HEK293 (cell line): ENCODE results near the gene FHL5.

ENCODE experiments used
- ZNF311 ChIP-seq: fragments of 450-650 bp; formaldehyde crosslinking; IDR thresholded peaks from 2 replicates; pipeline ENCODE4 v1.5.1; 2017; ENCODE audit warnings: missing biosample characterization, missing genetic modification characterization, borderline replicate concordance
- TF ChIP-seq, protein P1 (sequence below): fragments of 450-650 bp; formaldehyde crosslinking; IDR thresholded peaks from 2 replicates; pipeline ENCODE4 v1.5.1; 2016; ENCODE audit warnings: missing biosample characterization, missing genetic modification characterization
- TF ChIP-seq, protein P2 (sequence below): fragments of 450-650 bp; formaldehyde crosslinking; IDR thresholded peaks from 2 replicates; pipeline ENCODE4 v1.5.1; 2016; ENCODE audit warnings: missing biosample characterization, missing genetic modification characterization

DNA sequence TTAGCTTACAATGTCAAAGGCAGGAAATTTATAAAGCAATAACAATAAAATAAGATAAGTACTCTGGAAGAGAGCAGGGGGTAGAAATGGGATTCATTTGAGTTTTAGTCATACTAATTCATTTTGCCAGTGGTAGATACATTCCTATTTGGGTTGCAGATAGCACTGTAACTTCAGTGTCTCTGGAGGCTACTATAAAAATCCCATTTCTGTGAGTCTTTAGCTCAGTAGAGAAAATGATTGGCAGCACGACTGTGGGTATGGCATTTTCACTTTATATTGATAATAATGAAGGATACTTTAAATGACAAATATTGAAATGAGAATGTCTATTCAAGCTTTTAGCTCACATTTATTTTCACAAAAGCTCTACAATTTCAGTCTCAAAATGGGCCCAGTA, 93.6 kb downstream of the FHL5 start:
- TF ChIP-seq, protein P1, sequence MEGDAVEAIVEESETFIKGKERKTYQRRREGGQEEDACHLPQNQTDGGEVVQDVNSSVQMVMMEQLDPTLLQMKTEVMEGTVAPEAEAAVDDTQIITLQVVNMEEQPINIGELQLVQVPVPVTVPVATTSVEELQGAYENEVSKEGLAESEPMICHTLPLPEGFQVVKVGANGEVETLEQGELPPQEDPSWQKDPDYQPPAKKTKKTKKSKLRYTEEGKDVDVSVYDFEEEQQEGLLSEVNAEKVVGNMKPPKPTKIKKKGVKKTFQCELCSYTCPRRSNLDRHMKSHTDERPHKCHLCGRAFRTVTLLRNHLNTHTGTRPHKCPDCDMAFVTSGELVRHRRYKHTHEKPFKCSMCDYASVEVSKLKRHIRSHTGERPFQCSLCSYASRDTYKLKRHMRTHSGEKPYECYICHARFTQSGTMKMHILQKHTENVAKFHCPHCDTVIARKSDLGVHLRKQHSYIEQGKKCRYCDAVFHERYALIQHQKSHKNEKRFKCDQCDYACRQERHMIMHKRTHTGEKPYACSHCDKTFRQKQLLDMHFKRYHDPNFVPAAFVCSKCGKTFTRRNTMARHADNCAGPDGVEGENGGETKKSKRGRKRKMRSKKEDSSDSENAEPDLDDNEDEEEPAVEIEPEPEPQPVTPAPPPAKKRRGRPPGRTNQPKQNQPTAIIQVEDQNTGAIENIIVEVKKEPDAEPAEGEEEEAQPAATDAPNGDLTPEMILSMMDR (tag by site-specific recombination): no peak
- TF ChIP-seq ZNF311 (tag by site-specific recombination): no peak
- TF ChIP-seq, protein P2, sequence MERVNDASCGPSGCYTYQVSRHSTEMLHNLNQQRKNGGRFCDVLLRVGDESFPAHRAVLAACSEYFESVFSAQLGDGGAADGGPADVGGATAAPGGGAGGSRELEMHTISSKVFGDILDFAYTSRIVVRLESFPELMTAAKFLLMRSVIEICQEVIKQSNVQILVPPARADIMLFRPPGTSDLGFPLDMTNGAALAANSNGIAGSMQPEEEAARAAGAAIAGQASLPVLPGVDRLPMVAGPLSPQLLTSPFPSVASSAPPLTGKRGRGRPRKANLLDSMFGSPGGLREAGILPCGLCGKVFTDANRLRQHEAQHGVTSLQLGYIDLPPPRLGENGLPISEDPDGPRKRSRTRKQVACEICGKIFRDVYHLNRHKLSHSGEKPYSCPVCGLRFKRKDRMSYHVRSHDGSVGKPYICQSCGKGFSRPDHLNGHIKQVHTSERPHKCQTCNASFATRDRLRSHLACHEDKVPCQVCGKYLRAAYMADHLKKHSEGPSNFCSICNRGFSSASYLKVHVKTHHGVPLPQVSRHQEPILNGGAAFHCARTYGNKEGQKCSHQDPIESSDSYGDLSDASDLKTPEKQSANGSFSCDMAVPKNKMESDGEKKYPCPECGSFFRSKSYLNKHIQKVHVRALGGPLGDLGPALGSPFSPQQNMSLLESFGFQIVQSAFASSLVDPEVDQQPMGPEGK (tag by site-specific recombination): no peak
